ENCODE measurements around the gene EPHA1.
A peak's percentile ranks its signal among the peaks of the same experiment; 100 is the strongest.

Gene EPHA1

DNA sequence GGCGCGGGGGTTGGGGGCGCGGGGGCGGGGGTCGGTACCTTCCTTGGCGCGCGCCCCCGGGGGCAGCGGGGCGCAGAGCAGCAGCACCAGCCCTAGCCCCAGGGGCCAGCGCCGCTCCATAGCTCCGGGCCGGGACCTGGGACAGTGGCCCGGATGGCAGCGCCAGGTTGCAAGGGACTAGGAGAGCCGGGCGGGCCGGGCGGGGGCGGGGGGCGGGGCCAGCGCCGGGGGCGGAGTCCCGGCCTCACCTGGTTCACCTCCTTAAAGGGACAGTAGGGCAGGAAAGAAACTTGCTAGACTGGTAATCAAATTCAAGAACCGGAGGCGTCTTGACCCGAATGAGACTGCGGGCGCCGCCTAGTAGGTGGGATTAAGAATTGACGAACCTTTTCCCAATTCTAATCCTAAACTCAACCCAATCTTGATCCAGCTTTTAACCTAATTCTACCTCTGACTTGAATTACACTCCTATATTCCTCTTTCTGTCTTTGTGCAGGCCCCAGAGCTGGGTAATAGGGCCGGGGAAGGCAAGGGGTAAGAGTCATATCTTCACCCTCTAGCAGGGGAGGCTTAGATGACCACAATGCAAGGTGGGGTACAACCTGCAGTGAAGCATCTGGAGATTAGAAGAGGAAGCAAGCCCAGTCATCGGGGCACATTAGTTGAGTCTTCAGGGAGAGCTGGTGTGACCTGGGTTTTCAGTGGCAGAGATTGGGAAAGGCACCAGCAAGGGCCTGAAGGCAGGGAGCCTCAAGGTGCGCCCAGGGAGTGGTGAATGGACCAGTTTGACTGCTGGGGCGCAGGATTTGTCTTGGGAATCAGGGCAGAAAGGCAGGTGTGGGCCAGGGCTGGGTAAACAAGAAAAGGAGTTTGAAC is at the start of gene EPHA1:
Gene EPHA1, minus strand, starts transcription at position 171 of the 876 bp plus-strand sequence. Its CDS starts 51 bp downstream, at position 120.
- peak in 1 of 2 experiments; percentile 24 for DNase-seq

GRCh38 chr7:143458263-143458662 is 49.6 kb upstream of the EPHA1 start:
- no peak for DNase-seq

GRCh38 chr7:143456992-143457793 is 48.5 kb upstream of the EPHA1 start:
- DNase-seq, result no peak

- DNase-seq, result no peak
Observed at GRCh38 chr7:143455942-143456341, 47.3 kb upstream of the EPHA1 start.

GRCh38 chr7:143455491-143455890 is 46.8 kb upstream of the EPHA1 start:
- DNase-seq, result no peak

- no peak for DNase-seq
Observed at GRCh38 chr7:143454091-143454680, 45.5 kb upstream of the EPHA1 start.

GRCh38 chr7:143452495-143452894 is 43.8 kb upstream of the EPHA1 start:
- DNase-seq, result no peak

- DNase-seq, result no peak
Observed at GRCh38 chr7:143451746-143452145, 43.1 kb upstream of the EPHA1 start.

DNA sequence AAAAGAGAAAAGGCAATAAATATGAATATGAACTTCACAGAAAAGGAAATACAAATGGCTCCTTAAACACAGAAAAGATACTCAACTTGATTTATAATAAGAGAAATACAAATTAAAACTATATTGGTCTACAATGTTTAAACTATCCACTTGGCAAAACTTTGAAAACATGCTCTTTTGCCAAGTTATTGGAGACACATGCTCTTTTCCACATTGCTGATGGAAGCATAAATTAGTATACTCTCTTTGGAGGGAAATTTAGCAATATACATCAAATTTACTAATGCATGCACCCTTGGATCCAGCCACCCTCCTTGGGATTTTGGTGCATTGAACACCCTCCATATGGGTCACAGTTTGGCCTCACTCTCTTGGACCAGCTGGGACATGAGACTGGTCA is 42.5 kb upstream of the EPHA1 start:
- DNase-seq, result no peak

- DNase-seq, result no peak
Observed at GRCh38 chr7:143449793-143450192, 41.1 kb upstream of the EPHA1 start.

DNA sequence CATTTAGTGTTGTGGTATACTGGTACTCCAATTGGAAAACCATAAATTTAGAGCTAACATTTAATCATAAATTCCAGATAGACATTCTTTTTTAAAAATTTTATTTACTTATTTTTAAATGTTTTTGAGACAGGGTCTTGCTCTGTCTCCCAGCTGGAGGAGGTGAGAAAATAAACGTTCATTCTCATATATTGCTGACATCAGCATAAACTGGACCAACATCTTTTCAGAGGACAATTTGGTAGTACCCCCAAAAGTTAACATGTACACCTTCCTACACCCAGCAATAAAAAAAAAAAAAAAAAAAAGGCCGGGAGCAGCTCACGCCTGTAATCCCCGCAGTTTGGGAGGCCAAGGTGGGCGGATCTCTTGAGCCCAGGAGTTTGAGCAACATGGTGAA is 39.8 kb upstream of the EPHA1 start:
- DNase-seq, result no peak

- peak in 1 of 2 experiments; percentile 15 for DNase-seq
Observed at GRCh38 chr7:143447466-143447865, 38.8 kb upstream of the EPHA1 start.

GRCh38 chr7:143444785-143445184 is 36.1 kb upstream of the EPHA1 start:
- DNase-seq, result no peak

DNA sequence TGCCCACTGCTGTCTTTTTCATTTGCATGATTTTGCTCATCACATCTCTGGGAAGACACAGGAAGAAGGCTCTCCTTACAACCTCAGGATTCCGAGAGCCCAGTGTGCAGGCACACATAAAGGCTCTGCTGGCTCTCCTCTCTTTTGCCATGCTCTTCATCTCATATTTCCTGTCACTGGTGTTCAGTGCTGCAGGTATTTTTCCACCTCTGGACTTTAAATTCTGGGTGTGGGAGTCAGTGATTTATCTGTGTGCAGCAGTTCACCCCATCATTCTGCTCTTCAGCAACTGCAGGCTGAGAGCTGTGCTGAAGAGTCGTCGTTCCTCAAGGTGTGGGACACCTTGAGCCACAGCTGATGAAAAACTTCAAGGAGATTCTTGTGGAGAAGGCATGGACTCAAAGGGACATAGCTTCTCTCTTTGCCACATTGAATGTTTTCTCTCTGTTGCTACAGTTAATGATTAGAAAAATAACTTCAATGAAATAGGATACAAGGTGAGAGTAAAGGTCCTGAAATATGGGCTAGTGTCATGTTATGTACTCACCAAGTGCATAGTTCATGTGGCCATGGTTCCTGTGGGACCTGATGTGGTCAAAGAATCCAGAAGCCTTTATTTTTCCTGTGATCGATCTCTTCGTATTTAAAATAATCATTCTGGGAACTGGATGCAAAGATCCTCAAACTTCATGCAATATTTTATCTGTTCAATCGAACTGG is 35.6 kb upstream of the EPHA1 start:
- no peak for DNase-seq

DNA sequence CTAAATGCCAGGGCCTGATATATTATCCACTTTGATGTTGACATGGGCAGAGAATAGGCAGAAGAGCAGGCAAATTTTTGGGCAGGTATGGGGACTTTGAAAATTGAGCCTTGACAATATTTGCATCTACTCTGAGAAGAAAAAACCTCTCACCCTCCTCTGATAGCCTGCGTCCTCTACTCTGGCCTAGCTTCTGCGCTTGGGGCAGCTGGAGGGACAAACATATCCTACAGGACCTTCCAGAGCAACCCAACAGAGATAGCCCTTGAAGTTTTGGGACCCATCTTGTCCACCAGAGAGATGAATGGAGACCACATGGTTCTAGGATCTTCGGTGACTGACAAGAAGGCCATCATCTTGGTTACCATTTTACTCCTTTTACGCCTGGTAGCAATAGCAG is 34.5 kb upstream of the EPHA1 start, which contains the start of gene TAS2R60:
Gene TAS2R60, plus strand, starts transcription at position 301 of the 400 bp plus-strand sequence. Its CDS starts 0 bp downstream, at position 301.
- no peak for DNase-seq

DNA sequence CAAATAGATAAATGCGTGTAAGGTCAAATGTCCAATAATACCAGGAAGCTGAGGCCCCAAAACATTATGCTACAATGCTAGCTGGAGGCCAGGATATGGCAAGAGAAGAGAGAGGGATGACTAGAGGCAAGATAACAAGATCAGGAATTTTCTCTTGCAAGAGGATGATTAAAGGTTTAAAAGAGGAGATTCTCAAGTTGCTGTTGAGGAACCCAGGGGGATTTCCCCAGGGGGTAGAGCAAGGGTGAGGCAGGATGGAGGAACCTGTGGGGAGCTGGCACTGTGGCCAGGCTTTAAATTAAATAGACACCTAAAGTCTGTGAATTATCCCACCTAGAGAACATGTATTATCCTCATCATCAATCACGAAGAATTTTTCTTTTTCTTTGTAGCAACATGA is 31.2 kb upstream of the EPHA1 start:
- DNase-seq, result no peak

- DNase-seq, result no peak
Observed at GRCh38 chr7:143437578-143437977, 28.9 kb upstream of the EPHA1 start.

- DNase-seq, result no peak
Observed at GRCh38 chr7:143436325-143436946, 27.8 kb upstream of the EPHA1 start.

GRCh38 chr7:143435266-143435665 is 26.6 kb upstream of the EPHA1 start:
- no peak for DNase-seq

- no peak for DNase-seq
Observed at GRCh38 chr7:143434660-143435059, 26.0 kb upstream of the EPHA1 start.

DNA sequence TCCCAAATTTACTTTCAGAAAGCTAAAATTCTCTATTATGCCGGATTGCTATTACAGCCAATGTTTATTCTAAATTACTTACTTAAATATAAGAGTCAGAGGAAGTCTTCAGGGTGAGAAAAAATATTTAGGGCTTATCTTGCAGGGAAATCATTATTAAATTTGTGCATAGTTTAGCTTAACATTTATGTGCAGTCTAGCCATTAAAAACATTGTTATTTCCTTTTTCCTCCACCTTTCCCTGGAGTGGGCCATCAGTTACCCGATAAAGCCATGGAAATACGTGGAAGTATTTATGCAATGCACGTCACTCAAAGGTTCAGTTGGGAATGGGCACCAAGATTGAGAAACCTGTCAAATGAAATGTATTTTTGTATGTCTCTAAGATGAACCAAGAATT is 25.1 kb upstream of the EPHA1 start:
- no peak for DNase-seq

DNA sequence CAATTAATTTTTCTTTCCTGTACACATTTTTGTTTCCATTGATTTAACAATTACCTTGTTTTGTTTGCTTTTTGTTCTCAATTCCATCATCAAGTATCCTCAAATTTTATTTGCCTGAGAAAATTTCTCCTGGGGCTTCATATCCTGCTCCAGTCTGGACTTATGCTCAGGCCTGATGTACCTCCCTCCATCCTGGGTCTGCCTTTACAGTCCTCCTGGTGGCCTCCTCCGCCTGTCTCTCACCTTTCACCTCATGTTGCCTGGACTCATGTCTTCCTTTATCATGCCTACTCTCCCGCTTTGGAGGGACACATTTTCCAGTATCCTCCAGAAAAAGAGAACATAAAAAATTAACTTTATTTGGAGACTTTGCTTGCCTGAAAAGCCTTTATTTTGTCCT is 22.5 kb upstream of the EPHA1 start:
- DNase-seq, result no peak
